MCF 10A (cell line): ENCODE results near the gene NUP155. TPM values are rescaled to one million over a fixed set of nuclear protein-coding genes. Genes with fewer than 3 reads are reported as not detected.
"Not testable (repeated sequence)": the region's sequence is repeated elsewhere in the genome, so short reads cannot be mapped to it uniquely, and the experiment has no call there.

Experiments used
- BruUV-seq: library from RNA; stranded (reverse); fragments of 400-500 nt; replicated peaks from 2 replicates; lab custom pipeline; 2021; lab: Mats Ljungman, UMichigan
- CTCF ChIA-PET: fragments of 300-600 bp; sonication (Branson Sonifier 250); formaldehyde crosslinking; extraction: SDS; loops from one replicate; lab custom pipeline; 2021; ENCODE audit warnings: antibody characterized with exemption, inconsistent platforms; lab: Yijun Ruan, JAX
- POLR2A ChIA-PET: fragments of 300-600, 350-650 bp; sonication (Branson Sonifier 250); formaldehyde crosslinking; extraction: SDS; loops from one replicate; lab custom pipeline; 2020; ENCODE audit warnings: antibody characterized with exemption, inconsistent platforms; lab: Yijun Ruan, JAX
- DNase-seq: peaks from one replicate; pipeline ENCODE4 v3.0.0-alpha.2; 2018; ENCODE audit not compliant: unreplicated experiment
- H3K27ac Mint-ChIP-seq: one replicate; pipeline ENCODE4 v1.8.0; 2022; ENCODE audit warnings: mild to moderate bottlenecking, low read depth, mixed read lengths; ENCODE audit not compliant: unreplicated experiment
- H3K27me3 Mint-ChIP-seq: one replicate; pipeline ENCODE4 v1.8.0; 2022; ENCODE audit warnings: mixed read lengths; ENCODE audit not compliant: insufficient read depth, unreplicated experiment
- H3K36me3 Mint-ChIP-seq: one replicate; pipeline ENCODE4 v1.8.0; 2022; ENCODE audit warnings: mild to moderate bottlenecking, moderate library complexity, mixed read lengths; ENCODE audit not compliant: insufficient read depth, unreplicated experiment
- H3K4me1 Mint-ChIP-seq: one replicate; pipeline ENCODE4 v1.8.0; 2022; ENCODE audit warnings: mixed read lengths; ENCODE audit not compliant: insufficient read depth, unreplicated experiment
- H3K4me3 Mint-ChIP-seq: one replicate; pipeline ENCODE4 v1.8.0; 2022; ENCODE audit warnings: mild to moderate bottlenecking, moderate library complexity, mixed read lengths; ENCODE audit not compliant: unreplicated experiment
- H3K9me3 Mint-ChIP-seq: one replicate; pipeline ENCODE4 v1.8.0; 2022; ENCODE audit warnings: mixed read lengths; ENCODE audit not compliant: unreplicated experiment
- intact Hi-C: fragments of 100-400 bp; cut with micrococcal nuclease; formaldehyde crosslinking; loops from 2 replicates; pipeline ENCODE4 v1.14.1; 2022
- total RNA-seq: library from RNA; stranded (reverse); gene quantifications from 2 replicates; pipeline ENCODE4 v1.2.3, GENCODE V29; 2022
- TF ChIP-seq, protein P1 (sequence below): fragments of 200-600 bp; IDR thresholded peaks from one replicate; pipeline ENCODE4 v1.8.0; 2022; ENCODE audit warnings: antibody characterized with exemption, mild to moderate bottlenecking; ENCODE audit not compliant: unreplicated experiment

NUP155 gene
- total RNA-seq, 1 experiment from 2014 or later, result 32.0 TPM

DNA sequence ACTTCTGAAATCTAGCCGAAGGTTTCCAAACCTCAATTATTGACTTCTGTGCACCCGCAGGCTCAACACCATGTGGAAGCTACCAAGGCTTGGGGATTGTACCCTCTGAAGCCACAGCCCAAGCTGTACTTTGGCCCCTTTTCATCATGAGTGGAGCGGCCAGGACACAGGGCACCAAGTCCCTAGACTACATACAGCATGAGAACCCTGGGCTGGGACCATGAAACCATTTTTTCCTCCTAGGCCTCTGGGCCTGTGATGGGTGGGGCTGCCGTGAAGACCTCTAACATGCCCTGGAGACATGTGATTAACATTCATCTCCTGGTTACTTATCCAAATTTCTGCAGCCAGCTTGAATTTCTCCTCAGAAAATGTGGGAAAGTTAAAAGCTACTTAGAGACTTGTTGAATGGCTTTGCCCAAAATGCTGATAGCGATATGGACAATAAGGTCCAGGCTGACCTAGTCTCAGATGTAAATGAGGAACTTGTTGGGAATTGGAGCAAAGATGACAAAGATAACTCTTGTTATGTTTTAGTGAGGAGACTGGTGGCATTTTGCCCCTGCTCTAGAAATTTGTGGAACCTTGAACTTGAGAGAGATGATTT is 87.6 kb downstream of the NUP155 start:
- Mint-ChIP-seq H3K4me3 (no peak overlapping the region), H3K9me3 (peaks cover 10% of the 10 kb centered on the region), H3K36me3 (peaks cover 5% of the 10 kb centered on the region)

DNA sequence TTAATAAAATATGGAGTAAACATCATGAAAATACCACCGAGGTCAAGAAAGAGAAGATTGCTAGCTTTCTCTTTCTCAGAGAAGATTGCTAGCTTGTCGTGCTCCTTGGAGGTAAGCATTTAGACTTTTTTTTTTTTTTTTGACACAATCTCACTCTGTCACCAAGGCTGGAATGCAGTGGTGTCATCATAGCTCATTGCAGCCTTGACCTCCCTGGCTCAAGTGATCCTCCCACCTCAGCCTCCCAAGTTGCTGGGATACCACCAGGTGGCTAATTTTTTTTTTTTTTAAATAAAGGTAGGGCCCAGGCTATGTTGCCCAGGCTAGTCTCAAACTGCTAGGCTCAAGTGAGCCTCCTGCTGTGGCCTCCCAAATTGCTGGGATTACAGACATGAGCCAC is 95.4 kb downstream of the NUP155 start:
- peaks cover 8% of the 10 kb centered on the region for H3K9me3 Mint-ChIP-seq
- DNase-seq, result no peak
- BruUV-seq, result no TSS peak
- intact Hi-C loops, result no loop called here
- no peak overlapping the region for H3K4me3 Mint-ChIP-seq
- no peaks in the 10 kb centered on the region for H3K27me3 Mint-ChIP-seq
- TF ChIP-seq, protein P1, sequence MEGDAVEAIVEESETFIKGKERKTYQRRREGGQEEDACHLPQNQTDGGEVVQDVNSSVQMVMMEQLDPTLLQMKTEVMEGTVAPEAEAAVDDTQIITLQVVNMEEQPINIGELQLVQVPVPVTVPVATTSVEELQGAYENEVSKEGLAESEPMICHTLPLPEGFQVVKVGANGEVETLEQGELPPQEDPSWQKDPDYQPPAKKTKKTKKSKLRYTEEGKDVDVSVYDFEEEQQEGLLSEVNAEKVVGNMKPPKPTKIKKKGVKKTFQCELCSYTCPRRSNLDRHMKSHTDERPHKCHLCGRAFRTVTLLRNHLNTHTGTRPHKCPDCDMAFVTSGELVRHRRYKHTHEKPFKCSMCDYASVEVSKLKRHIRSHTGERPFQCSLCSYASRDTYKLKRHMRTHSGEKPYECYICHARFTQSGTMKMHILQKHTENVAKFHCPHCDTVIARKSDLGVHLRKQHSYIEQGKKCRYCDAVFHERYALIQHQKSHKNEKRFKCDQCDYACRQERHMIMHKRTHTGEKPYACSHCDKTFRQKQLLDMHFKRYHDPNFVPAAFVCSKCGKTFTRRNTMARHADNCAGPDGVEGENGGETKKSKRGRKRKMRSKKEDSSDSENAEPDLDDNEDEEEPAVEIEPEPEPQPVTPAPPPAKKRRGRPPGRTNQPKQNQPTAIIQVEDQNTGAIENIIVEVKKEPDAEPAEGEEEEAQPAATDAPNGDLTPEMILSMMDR, result no peak
- no peaks in the 10 kb centered on the region for H3K36me3 Mint-ChIP-seq
- CTCF ChIA-PET, result interaction anchor here (0.5 to 0.7 kb wide), 3 partner anchors 17 to 1744 kb away, joined by 3 to 6 read pairs (median 5); no protein-coding TSS in a partner anchor
- POLR2A ChIA-PET, result interaction anchor here (1.6 kb wide), 1 partner anchor 27 kb away, joined by 5 read pairs; the partner anchor contains the start of gene CPLANE1
- no peak overlapping the region for H3K27ac Mint-ChIP-seq
- H3K4me1 Mint-ChIP-seq, result peaks cover 8% of the 10 kb centered on the region

More for the DNA sequence above, 87.6 kb downstream of the NUP155 start:
- POLR2A ChIA-PET, result interaction anchor here (0.6 kb wide), 1 partner anchor 11 kb away, joined by 3 read pairs; no protein-coding TSS in a partner anchor
- CTCF ChIA-PET, result no interaction called here
- TF ChIP-seq, protein P1, result no peak
- Mint-ChIP-seq H3K27me3 (no peaks in the 10 kb centered on the region), H3K4me1 (no peaks in the 10 kb centered on the region), H3K27ac (no peak overlapping the region)
- intact Hi-C loops, result no loop called here
- no TSS peak for BruUV-seq
- peak; percentile 3 for DNase-seq

DNA sequence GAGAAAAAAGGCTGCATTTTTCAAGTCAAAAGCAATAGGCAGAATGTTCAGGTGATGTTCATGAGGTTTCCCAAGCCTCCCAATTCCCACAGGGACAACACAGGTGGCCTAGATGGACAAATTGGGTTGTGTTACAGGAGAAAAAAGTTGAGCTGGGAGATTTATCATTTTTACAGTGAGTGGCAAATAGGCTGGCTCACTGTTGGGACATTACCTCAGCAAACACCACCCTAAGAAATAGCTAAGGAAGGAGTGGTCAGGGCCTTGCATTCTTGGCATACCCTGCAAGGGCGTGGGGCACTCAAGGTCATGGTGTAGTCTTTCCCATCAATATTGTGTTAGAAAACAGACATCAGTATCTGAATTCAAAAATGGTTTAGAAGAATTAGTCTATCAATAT is 98.4 kb downstream of the NUP155 start:
- peak overlapping the region; percentile 81 for H3K27ac Mint-ChIP-seq
- intact Hi-C loops, result loop anchor here (2.0 kb wide), 1 partner anchor 24 kb away; the partner anchor contains the start of gene CPLANE1
- POLR2A ChIA-PET, result interaction anchor here (0.6 to 4.2 kb wide), 12 partner anchors 9 to 1592 kb away, joined by 3 to 52 read pairs (median 3); partner anchors contain the start of genes CPLANE1 and NUP155
- no peaks in the 10 kb centered on the region for H3K36me3 Mint-ChIP-seq
- CTCF ChIA-PET, result interaction anchor here (0.6 to 1.7 kb wide), 5 partner anchors 13 to 114 kb away, joined by 3 to 10 read pairs (median 3); partner anchors contain the start of gene CPLANE1
- peak; percentile 66 for DNase-seq
- no TSS peak for BruUV-seq
- peaks cover 8% of the 10 kb centered on the region for H3K9me3 Mint-ChIP-seq
- no peaks in the 10 kb centered on the region for H3K27me3 Mint-ChIP-seq
- TF ChIP-seq, protein P1, result no peak
- H3K4me1 Mint-ChIP-seq, result peaks cover 13% of the 10 kb centered on the region
- no peak overlapping the region for H3K4me3 Mint-ChIP-seq

DNA sequence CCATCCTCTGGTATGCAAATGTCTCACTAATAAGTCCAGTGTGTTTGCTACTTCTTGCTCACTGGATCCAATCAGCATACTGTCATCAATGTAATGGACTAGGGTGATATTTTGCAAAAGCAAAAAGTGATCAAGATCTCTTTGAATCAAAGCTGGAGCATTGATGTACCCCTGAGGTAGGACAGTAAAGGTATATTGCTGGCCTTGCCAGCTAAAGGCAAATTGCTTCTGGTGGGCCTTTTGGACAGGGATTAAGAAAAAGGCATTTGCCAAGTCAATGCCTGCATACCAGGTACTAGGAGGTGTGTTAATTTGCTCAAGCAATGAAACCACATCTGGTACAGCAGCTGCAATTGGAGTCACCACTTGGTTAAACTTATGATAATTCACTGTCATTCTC is 102.8 kb downstream of the NUP155 start:
- H3K4me3 Mint-ChIP-seq, H3K27me3 Mint-ChIP-seq, intact Hi-C loops, POLR2A ChIA-PET, H3K9me3 Mint-ChIP-seq, H3K36me3 Mint-ChIP-seq, H3K27ac Mint-ChIP-seq, DNase-seq, BruUV-seq, CTCF ChIA-PET: not testable (repeated sequence)
- H3K4me1 Mint-ChIP-seq, result peaks cover 13% of the 10 kb centered on the region
